Testis (tissue), 3 donors: ENCODE data around the gene ACO2. TPM values are rescaled to one million over a fixed set of nuclear protein-coding genes. Genes with fewer than 3 reads are reported as not detected.

Source experiments
- DNase-seq: peaks from one replicate; pipeline ENCODE4 v3.0.0-alpha.2; 2019
- H3K27ac ChIP-seq, 2 donors: fragments of 200-600 bp; sonication (generic); one replicate each; pipeline ENCODE4 v1.5.1; 2019
- H3K27me3 ChIP-seq: fragments of 200-600 bp; sonication (generic); one replicate; pipeline ENCODE4 v1.5.1; 2019
- H3K36me3 ChIP-seq: fragments of 200-600 bp; sonication (generic); one replicate; pipeline ENCODE4 v1.5.1; 2017; ENCODE audit warnings: low read depth; ENCODE audit errors: missing control alignments
- H3K4me1 ChIP-seq: fragments of 200-600 bp; sonication (generic); one replicate; pipeline ENCODE4 v1.5.1; 2019
- H3K4me3 ChIP-seq, 2 donors: fragments of 200-600 bp; sonication (generic); one replicate each; pipeline ENCODE4 v1.5.1; 2017 to 2019
- H3K9me3 ChIP-seq: fragments of 200-600 bp; sonication (generic); one replicate; pipeline ENCODE4 v1.5.1; 2017
- CTCF ChIP-seq, 3 experiments: fragments of 450-650 bp in 2 of 3; fragments of 200-600 bp in 1 of 3; sonication (generic) in 1 of 3; IDR thresholded peaks; one replicate each; pipeline ENCODE4 v1.5.1; 2016 to 2019; ENCODE audit warnings: antibody characterized with exemption in 3 of 3, mild to moderate bottlenecking in 2 of 3, moderate library complexity in 1 of 3
- POLR2A ChIP-seq: fragments of 450-650 bp; IDR thresholded peaks from one replicate; pipeline ENCODE4 v1.6.1; 2017; ENCODE audit warnings: antibody characterized with exemption, mild to moderate bottlenecking, moderate library complexity
- WGBS, 2 donors: methylation state at CpG; one replicate each; pipeline ENCODE4 v1.1.5; 2018; 5-methylcytosine and 5-hydroxymethylcytosine counted together
- intact Hi-C: fragments of 100-400 bp; cut with DNase I; formaldehyde crosslinking; loops from one replicate; pipeline ENCODE4 v1.15.1; 2023; ENCODE audit warnings: low total_unique reads
- polyA plus RNA-seq: library from polyadenylated mRNA; stranded (reverse); fragments of 350-450 nt; fragmentation: Illumina TruSeq; extraction: RNeasy Lipid Tissue Mini Kit (QIAGEN cat#74804); gene quantifications from one replicate; pipeline ENCODE4 v1.2.3, GENCODE V29; 2014; ENCODE audit warnings: low read depth, low replicate concordance; ENCODE audit not compliant: insufficient read depth
- total RNA-seq, 2 donors: library from RNA; depleted of rRNA; stranded (reverse); fragments of >200 nt; gene quantifications; one replicate each; pipeline ENCODE4 v1.2.3, GENCODE V29; 2016

ACO2 gene
- total and polyA plus RNA-seq, 3 donors from 2014 or later, result 113 to 178 (median 133) TPM

DNA sequence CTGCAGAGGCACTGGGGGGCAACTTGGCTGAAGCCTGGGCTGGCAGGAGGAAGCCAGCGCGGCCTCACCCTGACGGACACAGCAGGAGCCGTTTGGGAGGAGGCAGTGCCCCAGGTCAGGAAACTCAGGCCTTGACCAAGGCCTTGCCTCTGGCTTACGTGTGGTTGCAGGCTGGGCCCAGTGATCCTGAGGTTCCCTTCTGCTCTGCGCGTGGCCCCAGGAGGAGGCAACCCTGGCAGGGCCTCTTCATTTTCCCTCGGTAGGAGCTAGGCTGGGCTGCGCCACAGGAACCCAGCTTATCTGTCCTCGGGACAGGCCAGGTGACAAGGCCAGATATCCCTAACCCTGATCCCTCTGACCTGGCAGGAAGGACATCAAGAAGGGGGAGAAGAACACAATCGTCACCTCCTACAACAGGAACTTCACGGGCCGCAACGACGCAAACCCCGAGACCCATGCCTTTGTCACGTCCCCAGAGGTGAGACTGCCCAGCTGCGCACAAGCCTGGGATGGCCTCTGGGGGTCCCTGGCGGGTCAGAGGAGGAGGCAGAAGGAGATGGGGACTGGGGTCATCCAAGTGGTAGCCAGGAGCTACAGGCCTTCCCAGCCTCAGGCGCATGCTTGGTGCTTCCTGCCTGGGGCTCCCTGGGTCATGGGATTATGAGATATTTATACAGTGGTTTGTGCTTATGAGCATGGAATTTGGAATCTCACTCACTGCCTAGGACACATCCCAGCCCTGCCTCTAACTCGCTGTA lies 54.7 kb downstream of the ACO2 start:
- no peaks in the 10 kb centered on the region for H3K9me3 ChIP-seq
- peaks cover 34% of the 10 kb centered on the region for H3K4me1 ChIP-seq
- 37 to 50% methylated on average over 15 to 21 of the region's 21 CpGs for WGBS, 2 donors
- no peak for TF ChIP-seq CTCF (IDR thresholded peaks at IDR 0.05)
- TF ChIP-seq POLR2A, result no peak
- intact Hi-C loops, result no loop called here
- no peaks in the 10 kb centered on the region for H3K27me3 ChIP-seq
- H3K4me3 ChIP-seq, result no peak overlapping the region
- peak overlapping the region; percentile 81 to 83 for H3K27ac ChIP-seq
- no peaks in the 10 kb centered on the region for H3K36me3 ChIP-seq
- DNase-seq, result no peak

DNA sequence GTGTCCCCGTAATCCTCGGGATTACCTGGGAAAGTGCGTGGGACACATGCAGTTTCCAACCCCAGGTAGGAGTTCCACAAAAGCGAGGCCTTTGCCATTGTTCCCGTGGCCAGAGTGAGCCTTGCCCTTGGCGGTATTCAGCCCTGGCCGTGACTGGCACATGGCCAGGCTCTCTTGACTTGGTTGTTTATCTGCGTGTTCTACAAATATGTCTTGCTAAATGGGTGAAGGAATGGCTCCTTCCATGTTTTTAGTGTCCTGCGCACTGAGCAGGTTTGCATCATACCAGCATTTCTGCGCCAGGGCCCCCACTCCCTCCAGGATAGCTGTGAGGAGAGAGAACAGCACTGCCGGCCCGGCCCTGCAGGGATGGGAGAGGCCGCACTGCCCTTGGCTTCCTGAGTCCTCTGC lies 55.3 kb downstream of the ACO2 start:
- Histone ChIP-seq H3K4me1 (peaks cover 34% of the 10 kb centered on the region), H3K36me3 (no peaks in the 10 kb centered on the region), H3K27me3 (no peaks in the 10 kb centered on the region), H3K27ac (peak overlapping the region; percentile 81 to 83), H3K9me3 (no peaks in the 10 kb centered on the region), H3K4me3 (no peak overlapping the region)
- TF ChIP-seq POLR2A (no peak), CTCF (IDR thresholded peaks at IDR 0.05) (no peak)
- intact Hi-C loops, result no loop called here
- DNase-seq, result peak; percentile 86
- WGBS, 2 donors, result 40 to 71% methylated on average over 9 to 13 of the region's 13 CpGs

DNA sequence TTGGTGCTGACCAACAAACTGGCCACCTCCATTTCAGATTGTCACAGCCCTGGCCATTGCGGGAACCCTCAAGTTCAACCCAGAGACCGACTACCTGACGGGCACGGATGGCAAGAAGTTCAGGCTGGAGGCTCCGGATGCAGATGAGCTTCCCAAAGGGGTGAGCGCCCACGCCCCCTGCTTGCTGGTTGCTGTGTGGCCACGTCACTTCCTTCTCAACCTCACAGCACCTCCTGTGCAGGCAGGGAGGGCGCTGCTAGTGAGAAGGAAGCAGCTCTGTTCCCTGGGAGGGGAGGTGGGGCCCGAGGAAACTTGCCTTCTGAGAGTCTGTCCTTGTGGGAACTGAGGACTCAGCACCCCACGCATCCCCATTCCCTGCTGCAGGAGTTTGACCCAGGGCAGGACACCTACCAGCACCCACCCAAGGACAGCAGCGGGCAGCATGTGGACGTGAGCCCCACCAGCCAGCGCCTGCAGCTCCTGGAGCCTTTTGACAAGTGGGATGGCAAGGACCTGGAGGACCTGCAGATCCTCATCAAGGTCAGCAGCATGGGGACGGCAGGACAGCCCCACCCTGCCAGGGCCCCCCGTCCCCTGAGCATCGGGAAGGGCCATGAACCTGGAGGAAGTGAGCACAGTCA lies 56.0 kb downstream of the ACO2 start:
- no peak for TF ChIP-seq CTCF (IDR thresholded peaks at IDR 0.05)
- TF ChIP-seq POLR2A, result no peak
- Histone ChIP-seq H3K9me3 (no peaks in the 10 kb centered on the region), H3K4me3 (no peak overlapping the region), H3K27ac (peak overlapping the region; percentile 81 to 83), H3K4me1 (peaks cover 34% of the 10 kb centered on the region), H3K36me3 (no peaks in the 10 kb centered on the region), H3K27me3 (no peaks in the 10 kb centered on the region)
- no peak for DNase-seq
- intact Hi-C loops, result no loop called here
- WGBS, 2 donors, result 53 to 58% methylated on average over 10 to 17 of the region's 17 CpGs

- H3K4me1 ChIP-seq, result peaks cover 38% of the 10 kb centered on the region
- DNase-seq, result no peak
- peak overlapping the region; percentile 81 to 83 for H3K27ac ChIP-seq
- TF ChIP-seq CTCF (IDR thresholded peaks at IDR 0.05), result no peak
- TF ChIP-seq POLR2A, result no peak
- no peaks in the 10 kb centered on the region for H3K27me3 ChIP-seq
- H3K4me3 ChIP-seq, result no peak overlapping the region
- intact Hi-C loops, result no loop called here
- H3K36me3 ChIP-seq, result no peaks in the 10 kb centered on the region
- H3K9me3 ChIP-seq, result no peaks in the 10 kb centered on the region
- WGBS, 2 donors, result 88 to 92% methylated on average over 8 to 13 of the region's 13 CpGs
Observed at GRCh38 chr22:41525450-41526225, 56.7 kb downstream of the ACO2 start.
